ENCODE measurements around the gene NRN1L.

DNA sequence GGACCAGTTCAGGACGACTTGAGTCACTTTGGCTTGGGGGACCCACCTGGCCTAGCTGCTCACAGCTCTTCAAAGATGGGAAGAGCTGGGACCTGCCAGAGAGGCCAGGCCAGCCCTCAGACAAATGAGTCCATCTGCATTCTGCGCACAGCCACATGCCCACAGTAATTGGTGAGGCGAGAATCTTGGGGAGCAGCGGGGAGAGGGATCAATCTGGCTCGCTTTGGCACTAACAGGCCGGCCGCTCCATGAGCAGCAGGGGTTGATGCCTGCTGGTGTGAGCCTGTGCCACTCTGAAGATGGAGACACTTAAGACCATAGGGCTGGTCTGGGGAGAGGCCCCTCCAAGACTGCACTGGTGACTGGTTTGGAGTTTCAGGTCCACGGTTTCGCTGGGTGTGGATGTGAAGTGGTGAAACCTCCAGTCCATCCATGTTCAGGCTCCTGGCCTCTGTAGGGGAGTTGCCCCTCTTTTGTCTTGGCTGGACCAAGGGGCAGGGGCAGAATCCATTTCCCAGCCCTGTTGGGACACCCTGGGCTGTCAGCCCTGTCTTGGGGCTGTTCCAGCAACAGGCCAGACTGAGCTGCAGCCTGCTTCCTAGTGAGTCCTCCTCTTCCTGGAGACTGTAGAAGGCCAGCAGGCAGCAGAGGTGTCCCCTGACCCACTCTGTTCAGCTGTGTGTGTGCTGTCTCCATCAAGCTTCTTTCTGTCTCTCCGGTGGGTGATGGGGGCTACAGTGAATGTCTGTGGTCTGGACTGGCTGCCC is 39.6 kb downstream of the NRN1L start:
- TF ChIP-seq, protein P1, sequence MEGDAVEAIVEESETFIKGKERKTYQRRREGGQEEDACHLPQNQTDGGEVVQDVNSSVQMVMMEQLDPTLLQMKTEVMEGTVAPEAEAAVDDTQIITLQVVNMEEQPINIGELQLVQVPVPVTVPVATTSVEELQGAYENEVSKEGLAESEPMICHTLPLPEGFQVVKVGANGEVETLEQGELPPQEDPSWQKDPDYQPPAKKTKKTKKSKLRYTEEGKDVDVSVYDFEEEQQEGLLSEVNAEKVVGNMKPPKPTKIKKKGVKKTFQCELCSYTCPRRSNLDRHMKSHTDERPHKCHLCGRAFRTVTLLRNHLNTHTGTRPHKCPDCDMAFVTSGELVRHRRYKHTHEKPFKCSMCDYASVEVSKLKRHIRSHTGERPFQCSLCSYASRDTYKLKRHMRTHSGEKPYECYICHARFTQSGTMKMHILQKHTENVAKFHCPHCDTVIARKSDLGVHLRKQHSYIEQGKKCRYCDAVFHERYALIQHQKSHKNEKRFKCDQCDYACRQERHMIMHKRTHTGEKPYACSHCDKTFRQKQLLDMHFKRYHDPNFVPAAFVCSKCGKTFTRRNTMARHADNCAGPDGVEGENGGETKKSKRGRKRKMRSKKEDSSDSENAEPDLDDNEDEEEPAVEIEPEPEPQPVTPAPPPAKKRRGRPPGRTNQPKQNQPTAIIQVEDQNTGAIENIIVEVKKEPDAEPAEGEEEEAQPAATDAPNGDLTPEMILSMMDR (conservative IDR thresholded peaks at IDR 0.05 in 1 of 2, IDR thresholded peaks at IDR 0.05 in 1 of 2; ENCODE audit: extremely low read depth in 1 of 2, insufficient read depth in 1 of 2, low read depth in 1 of 2, low read length in 2 of 2), result no peak
- TF ChIP-seq EZH2 (IDR thresholded peaks at IDR 0.05; ENCODE audit: borderline replicate concordance, low read length), result no peak
